HG03060 (cell line): ENCODE results near the gene KRTAP9-7.
"Not testable (repeated sequence)": the region's sequence is repeated elsewhere in the genome, so short reads cannot be mapped to it uniquely, and the experiment has no call there.

Experiments
- ATAC-seq: cut with Tn5 transposase; IDR thresholded peaks from one replicate; pipeline ENCODE4 v1.9.1; 2021; ENCODE audit warnings: low read depth, moderate number of reproducible peaks; ENCODE audit not compliant: unreplicated experiment

Gene KRTAP9-7

GRCh38 chr17:41267711-41268110 lies 7.8 kb upstream of the KRTAP9-7 start:
- ATAC-seq = no peak

DNA sequence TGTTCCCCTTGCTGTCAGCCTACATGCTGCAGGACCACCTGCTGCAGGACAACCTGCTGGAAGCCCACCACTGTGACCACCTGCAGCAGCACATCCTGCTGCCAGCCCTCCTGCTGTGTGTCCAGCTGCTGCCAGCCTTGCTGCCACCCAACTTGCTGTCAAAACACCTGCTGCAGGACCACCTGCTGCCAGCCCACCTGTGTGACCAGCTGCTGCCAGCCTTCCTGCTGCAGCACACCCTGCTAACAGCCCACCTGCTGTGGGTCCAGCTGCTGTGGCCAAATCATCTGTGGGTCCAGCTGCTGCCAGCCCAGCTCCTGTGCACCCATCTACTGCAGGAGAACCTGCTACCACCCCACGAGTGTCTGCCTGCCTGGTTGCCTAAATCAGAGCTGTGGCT lies 4.2 kb upstream of the KRTAP9-7 start:
- not testable (repeated sequence) for ATAC-seq

DNA sequence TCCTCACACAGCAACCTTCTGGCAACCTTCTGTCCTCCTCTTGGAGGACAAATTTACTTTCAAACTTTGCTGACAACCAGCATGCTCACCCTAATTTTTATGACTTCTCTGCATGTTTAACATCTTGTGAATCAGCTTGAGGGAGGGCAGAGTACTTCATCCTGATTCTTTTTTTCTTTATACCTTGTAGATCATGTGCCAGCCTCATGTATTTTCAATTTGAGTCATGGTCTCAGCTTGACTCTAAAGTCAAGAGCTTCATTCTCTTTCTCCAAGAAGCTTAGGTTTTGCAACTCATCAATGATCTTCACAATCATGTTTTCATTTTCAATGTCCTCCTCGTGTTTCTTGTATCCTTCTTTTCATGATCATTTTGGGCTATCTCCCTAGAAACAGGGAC lies 3.6 kb upstream of the KRTAP9-7 start:
- no peak for ATAC-seq

- ATAC-seq = no peak
These were observed 2.9 kb downstream of the KRTAP9-7 start for GRCh38 chr17:41278176-41278955.

- no peak for ATAC-seq
These were observed 8.5 kb downstream of the KRTAP9-7 start for GRCh38 chr17:41284043-41284442.

DNA sequence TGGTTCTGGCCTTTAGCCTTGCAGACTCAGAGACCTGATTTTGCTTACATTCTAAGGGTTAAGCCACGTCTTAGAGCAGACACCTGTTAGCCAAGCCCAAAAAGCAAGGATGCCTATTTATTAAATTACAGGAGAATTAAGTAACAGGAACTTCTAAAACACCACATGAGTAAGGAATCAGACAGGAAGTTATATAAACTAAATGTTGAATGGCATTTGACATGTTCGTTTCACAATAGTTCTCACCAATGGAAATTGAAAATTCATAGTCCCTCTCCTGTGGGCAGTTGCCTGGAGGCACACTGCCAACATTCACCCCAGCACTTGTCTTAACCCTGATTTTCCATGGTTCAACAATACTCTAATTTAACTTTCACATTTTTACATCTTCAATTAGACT lies 9.0 kb downstream of the KRTAP9-7 start:
- ATAC-seq = no peak

DNA sequence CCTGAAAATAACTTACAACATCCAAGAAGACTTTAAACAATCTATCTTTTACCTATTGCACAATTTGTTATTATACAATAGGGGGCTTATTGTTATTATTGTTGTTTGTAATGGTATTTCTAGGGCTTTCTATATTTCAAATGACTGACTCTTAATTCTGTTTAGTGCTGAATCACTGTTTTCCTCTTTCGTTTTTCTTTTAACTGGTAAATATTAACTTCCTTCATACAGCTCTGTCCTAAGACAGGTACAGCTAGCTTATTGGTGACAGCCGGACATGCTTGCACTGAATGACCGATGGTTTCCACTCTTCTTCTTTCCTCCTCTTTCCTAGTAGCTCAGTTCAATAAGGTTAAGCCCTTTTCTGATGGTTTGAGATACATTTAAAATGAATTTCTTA lies 11.6 kb downstream of the KRTAP9-7 start:
- no peak for ATAC-seq

DNA sequence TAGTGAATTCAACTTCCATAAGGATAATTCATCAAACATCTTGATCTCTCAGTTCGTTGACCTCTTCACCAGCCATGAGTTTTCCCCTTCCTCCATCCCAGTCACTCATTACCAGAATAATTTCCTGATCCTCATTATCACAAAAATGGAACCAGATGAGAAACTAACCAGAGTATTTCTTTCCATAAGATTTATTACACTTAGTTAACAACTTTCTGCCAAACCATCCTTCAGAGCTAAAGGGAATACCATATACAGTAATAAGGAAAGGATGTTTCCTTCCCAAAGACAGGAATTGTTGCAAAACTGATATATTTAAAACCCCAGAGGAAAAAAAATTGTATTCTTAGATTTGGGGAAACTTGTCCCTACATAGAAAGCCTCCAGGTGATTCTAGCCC lies 18.5 kb downstream of the KRTAP9-7 start:
- ATAC-seq = no peak

- no peak for ATAC-seq
These were observed 21.3 kb downstream of the KRTAP9-7 start for GRCh38 chr17:41296846-41297245.

DNA sequence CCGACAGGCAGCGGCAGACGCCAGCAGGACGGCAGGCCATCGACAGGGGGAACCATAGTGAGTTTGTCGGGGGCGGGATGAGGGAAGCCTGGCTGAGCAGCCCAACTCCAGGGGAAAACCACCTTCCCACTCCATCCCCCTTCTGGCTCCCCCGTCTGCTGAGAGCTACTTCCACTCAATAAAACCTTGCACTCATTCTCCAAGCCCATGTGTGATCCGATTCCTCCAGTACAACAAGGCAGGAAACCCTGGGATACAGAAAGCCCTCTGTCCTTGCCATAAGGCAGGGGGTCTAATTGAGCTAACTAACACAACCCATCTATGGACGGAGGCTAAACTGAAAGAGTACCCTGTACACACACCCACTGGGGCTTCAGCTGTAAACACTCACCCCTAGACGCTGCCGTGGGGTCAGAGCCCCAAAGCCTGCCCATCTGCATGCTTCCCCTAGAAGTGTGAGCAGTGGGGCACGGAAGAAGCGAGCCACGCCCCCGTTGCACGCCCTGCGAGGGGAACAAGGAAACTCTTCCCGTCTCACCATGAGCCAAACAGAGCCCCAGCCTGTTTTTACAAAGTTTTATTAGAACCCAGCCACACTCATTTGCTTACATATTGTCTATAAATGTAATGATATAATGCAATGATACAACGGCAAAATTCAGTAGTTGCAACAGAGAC lies 23.1 kb downstream of the KRTAP9-7 start:
- ATAC-seq = no peak

DNA sequence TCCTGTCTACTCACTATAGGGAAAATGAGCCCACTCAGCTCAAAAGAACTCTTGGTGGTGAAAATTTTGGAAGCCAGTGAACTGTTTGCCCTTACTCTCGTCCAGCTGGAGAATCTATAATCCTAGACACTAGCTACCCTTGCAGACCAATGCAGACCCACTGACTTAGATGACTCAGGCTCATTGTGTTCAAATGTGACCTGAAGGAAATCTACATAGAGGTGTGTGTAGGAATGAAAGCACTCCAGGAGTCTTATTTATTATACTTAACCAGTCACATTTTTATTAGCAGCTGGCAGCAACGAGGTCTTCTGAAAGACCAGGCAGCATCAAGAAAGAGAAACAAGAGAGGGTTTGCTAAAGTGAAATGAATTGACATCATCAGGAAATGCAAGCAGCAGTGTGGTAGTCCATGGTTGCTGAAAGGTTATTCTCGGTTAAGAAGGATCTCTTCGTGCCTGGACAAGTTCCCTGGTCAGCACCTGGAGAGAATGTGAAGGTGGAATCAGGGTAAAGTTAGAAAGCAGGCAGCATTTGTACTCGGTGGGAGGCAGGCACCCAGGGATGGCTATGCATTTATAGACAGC lies 25.8 kb downstream of the KRTAP9-7 start:
- ATAC-seq = no peak

DNA sequence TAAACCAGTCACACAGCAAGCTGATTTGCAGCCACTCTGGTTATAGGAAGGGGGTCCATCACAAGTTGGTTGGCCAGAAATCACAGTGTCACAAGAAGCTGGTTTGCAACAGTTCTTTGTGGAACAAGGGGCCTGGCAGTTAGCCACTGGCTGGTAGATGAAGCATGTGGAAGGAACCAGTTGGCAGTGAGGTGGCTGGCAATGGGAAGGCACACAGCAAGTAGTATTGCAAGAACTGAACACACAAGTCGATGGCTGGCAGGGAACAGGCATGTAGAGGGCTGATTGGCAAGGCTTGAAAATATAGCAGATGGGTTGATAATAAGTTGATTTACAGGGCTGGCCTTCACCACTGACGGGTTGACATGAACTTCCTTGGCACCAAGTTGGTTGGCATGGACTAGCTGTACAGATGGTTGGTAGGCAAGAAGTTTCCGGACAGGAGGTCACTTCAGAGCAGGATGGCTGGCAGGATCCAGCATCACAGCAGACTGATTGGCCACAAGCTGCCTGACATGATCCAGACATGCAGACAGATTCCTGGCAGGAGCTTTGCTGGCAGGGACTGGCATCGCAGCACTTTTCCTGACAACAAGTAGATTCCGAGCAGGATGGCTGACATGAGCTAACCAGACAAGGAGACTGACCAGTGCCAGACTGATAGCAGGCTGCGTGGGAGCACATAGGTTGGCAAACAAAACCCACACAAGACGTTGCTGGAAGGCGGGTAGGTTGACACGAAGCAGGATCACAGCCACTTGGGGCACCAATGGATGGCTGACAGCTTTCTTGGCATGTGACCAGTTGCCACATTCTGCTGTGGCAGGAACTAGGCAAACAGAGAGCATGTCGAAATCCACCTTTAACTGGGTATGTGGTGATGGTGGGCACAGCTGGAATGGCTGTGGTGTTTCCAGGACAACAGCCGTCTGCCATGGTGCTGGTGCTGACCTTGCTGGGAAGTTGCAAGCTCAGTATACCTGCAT lies 26.7 kb downstream of the KRTAP9-7 start, which contains the start of gene KRTAP29-1:
KRTAP29-1 (minus strand) TSS at position 936 of the 986 bp plus-strand sequence; CDS start at position 936, 0 bp downstream.
- no peak for ATAC-seq

DNA sequence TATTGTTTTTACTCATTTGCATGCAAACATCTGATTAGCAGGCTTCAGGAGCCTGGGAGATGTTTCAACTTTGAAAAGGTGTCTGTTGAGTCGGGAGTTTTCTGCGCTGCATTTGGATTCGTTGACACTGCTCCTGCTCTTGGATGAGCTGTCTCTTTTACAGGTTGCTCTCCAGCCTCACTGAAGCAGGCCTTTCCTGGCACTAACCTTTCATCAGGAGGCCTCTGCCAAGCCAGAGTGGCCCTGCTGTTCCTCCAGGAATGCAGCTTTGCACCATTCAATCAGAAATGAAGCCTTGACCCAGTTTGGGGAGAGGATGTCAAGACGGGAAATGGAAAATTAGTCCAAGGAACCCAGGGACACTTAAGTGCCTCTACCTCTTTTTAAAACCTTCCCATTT lies 27.5 kb downstream of the KRTAP9-7 start:
- no peak for ATAC-seq

- ATAC-seq = no peak
These were observed 28.6 kb downstream of the KRTAP9-7 start for GRCh38 chr17:41304091-41304490.

GRCh38 chr17:41307647-41308046 lies 32.1 kb downstream of the KRTAP9-7 start:
- no peak for ATAC-seq

- ATAC-seq = no peak
These were observed 32.9 kb downstream of the KRTAP9-7 start for GRCh38 chr17:41308251-41308917.

GRCh38 chr17:41308918-41309359 lies 33.4 kb downstream of the KRTAP9-7 start, which contains the start of gene KRTAP16-1:
TSS of gene KRTAP16-1 (minus strand) at chr17:41309309. CDS start at chr17:41309253, 56 bp downstream.
- no peak for ATAC-seq

DNA sequence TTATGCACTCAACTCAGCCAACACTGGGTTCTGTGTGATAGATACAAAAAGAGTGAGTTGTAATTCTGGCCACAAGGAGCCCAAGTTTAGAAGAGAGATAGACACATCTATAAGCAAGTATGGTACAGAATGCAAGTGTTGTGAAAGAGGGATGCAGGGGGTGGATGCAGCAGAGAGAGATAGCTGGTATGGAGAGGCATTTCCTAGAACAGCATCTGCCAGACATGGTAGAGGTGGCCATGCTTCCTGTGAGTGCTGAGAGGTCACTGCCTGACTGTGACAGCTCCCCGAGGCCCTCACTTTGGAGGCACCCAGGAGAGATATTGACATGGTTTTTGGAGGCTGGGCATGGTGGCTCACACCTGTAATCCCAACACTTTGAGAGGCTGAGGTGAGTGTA lies 35.6 kb downstream of the KRTAP9-7 start:
- ATAC-seq = no peak

- ATAC-seq = no peak
These were observed 39.8 kb downstream of the KRTAP9-7 start, which contains the start of gene KRTAP17-1 for GRCh38 chr17:41315204-41315794. TSS of gene KRTAP17-1 (minus strand) at chr17:41315710. CDS start at chr17:41315650, 60 bp downstream.
